T47D (cell line): ENCODE results near the gene NCEH1.

Source experiments
- DNase-seq, 2 experiments: peaks; one replicate each; pipeline versions ENCODE4 v3.0.0 to v3.0.0-alpha.2; 2011 to 2012; ENCODE audit warnings: low read depth in 1 of 2, low spot score in 1 of 2
- JUND ChIP-seq: IDR thresholded peaks from 2 replicates; pipeline ENCODE4 v1.6.1; 2012; ENCODE audit warnings: low read depth
- in situ Hi-C: cut with HindIII; loops from 2 replicates; pipeline ENCODE4 v1.10.0; 2016; ENCODE audit warnings: low sequenced_read_pairs, low pct_unique_long_range_greater_than_20kb

Gene NCEH1

DNA sequence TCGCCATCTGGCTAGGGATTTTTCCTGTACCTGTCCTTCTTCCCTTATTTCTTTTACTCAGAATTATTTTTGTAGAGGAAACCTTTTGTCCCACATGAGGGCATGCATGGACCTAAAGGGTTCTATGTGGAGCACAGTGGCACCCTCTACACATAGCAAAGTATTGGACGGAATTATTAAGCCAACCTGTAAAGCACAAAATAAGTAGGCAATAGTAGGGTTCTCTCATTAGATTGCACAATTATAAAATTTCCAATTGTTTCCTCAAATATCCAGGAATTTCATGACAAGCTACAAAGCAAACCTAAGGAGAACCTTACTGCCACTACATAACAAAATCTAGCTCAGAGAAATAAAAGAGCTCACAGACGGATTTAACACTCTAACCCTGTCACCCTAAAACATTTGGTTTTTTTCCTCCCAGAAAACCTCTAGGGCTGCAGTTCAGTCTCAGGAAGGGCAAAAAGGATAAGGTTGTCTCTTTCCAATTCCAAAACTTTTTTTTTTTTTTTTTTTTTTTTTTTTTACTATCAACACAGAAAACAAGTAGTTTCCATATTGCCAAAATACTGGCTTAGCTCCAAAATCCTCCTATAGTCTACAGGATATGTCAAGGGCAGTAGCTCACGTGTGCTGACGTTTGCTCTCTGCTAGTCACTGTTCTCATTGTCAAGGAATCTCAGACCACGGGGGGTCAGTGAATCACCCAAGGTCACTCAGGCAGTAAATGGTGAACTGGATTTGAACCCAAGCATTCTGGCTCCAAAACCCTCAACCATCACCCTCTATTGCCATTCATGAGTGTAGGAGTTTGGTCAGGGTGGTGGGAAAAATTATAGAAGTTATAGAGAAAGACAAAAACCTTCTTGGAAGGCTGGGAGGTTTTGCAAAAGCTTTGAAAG lies 52.3 kb downstream of the NCEH1 start:
- peak in 1 of 2 experiments; percentile 61 for DNase-seq

DNA sequence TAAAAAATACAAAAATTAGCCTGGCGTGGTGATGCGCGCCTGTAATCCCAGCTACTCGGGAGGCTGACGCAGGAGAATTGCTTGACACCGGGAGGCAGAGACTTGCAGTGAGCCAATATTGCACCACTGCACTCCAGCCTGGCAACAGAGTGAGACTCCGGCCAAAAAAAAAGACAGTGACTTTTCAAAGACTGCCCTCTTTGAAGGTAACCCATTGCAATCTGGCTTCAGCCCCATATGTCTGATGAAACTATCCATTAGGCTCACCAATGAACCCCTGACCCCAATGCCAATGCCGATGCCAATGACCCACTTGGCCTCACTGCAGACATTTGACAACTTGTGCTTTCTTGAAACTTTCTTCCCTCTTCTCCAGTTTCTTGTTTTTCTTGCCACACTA lies 54.3 kb downstream of the NCEH1 start:
- DNase-seq: no peak
- TF ChIP-seq JUND: no peak
- in situ Hi-C loops: no loop called here

More for the DNA sequence above, 52.3 kb downstream of the NCEH1 start:
- TF ChIP-seq JUND: no peak
- in situ Hi-C loops: no loop called here

DNA sequence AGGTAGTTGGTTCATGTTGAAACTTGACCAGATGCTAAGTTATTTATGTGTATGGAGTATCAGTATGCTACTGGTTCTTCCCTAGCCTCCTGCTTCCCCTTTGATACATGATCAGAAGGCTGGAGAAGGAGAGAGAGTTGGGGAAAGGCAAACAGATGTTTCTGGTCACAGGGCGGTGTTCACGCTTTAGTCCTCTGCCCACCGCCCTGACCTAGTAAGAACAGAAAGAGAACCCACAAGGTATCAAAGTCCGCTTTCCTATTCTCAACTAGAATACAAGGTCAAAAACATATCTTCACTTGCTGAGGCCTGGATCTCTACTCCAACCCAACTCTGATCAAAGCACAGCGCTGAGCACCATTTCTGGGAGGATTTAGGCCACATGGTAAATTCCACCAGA lies 55.5 kb downstream of the NCEH1 start:
- no peak for DNase-seq
- in situ Hi-C loops: no loop called here
- TF ChIP-seq JUND: no peak

GRCh38 chr3:172654470-172654869 lies 56.4 kb downstream of the NCEH1 start:
- DNase-seq: no peak
- in situ Hi-C loops: no loop called here
- TF ChIP-seq JUND: no peak

DNA sequence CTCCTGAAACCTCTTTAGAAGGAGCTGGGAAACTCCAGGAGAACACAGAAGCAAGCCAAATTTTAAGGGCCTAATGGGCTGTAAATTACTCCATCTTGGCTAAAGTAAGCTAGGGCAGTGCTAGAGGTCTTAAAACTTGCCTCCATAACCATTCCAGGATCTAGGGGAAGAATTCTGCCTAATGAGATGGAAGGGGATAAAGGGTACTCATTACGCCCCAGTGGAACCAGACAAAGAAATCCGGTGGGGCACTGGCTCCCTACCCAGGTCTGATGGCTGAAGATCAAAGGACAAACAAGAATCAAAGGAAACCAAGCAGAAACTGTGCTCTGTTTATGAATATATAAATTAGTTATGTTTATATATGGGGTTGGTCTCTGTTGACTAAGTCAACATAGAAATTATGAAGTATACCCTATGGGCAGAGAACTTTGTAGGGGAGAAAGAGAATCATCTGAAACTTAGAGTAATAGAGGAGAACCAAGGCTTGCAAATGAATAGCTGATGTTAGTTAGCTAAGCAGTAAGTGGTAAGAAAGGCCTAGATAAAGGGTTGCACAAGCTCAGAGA lies 57.8 kb downstream of the NCEH1 start:
- DNase-seq: no peak
- TF ChIP-seq JUND: no peak
- in situ Hi-C loops: no loop called here

- no peak for DNase-seq
- in situ Hi-C loops: no loop called here
- TF ChIP-seq JUND: no peak
Observed at GRCh38 chr3:172651936-172652625, 58.8 kb downstream of the NCEH1 start.

GRCh38 chr3:172649987-172650386 lies 60.9 kb downstream of the NCEH1 start:
- no peak for DNase-seq
- in situ Hi-C loops: no loop called here

DNA sequence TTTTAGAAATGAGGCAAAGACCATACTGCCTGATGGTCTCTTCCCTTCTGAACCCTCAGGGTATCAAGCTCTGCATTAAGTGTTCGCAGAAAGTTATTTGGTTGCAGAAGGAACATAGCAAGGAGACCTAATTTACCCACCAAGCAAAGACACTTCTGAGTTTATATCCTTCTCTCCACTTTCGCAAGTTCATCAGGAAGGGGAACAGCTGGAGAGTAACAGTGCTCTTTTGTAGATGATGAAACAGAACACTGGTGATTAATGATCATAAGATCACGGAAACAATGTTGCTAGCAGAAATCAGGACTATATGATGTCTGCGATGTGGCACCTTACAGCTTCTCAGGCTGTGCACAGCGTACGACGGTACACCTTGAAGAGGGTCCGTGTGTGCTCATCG lies 62.1 kb downstream of the NCEH1 start:
- in situ Hi-C loops: no loop called here
- no peak for DNase-seq
- no peak for TF ChIP-seq JUND

More at GRCh38 chr3:172649987-172650386, 60.9 kb downstream of the NCEH1 start:
- TF ChIP-seq JUND: no peak

- peak in 1 of 2 experiments; percentile 84 for DNase-seq
- in situ Hi-C loops: no loop called here
- no peak for TF ChIP-seq JUND
Observed at GRCh38 chr3:172647823-172648222, 63.0 kb downstream of the NCEH1 start.

DNA sequence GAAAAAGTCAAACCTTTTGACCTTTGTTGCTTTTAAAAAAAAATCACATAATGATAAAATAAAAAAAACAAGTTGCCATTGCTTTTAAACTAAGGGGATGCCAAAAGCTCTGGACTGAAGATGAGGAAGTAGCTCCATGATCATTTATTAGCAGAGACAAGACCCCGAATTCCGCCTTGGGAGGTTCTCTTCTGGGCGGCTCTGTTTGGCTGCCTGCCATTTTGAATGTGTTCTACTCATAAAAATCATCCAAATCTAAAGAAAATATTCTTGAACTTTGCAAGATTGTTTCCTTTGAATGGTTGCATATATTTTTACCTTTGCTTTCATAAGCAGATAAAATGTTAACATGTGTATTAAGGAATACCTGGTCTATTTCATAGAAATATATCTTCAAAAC lies 63.8 kb downstream of the NCEH1 start:
- in situ Hi-C loops: no loop called here
- no peak for TF ChIP-seq JUND
- DNase-seq: no peak

GRCh38 chr3:172646439-172647015 lies 64.3 kb downstream of the NCEH1 start:
- DNase-seq: peak in 1 of 2 experiments; percentile 91

DNA sequence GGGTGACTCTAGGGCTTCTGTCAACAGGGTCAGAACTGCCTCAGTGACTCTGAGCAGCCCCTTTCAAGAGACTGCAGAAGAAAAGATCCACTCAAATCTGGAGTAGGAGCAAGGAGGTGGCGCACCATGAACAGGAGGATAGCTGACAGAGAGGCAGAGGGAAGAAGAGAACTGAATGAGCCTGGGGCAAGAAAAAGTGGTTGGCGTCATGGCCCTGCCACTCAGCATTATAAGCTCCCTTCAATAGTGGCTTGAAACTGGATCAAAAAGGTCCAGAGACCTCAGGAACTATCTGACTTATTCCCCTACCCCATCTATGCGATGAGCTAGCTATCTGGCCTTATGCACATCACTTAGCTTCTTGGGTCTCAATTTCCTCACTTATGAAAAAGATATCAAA lies 66.6 kb downstream of the NCEH1 start:
- DNase-seq: no peak
- no peak for TF ChIP-seq JUND
- in situ Hi-C loops: no loop called here

More at GRCh38 chr3:172646439-172647015, 64.3 kb downstream of the NCEH1 start:
- no peak for TF ChIP-seq JUND
- in situ Hi-C loops: no loop called here

- no peak for TF ChIP-seq JUND
- in situ Hi-C loops: no loop called here
- DNase-seq: no peak
Observed at GRCh38 chr3:172643506-172644179, 67.2 kb downstream of the NCEH1 start.
